Tibial nerve (tissue), 4 donors: ENCODE measurements around the gene METAP1D. TPM values are rescaled to one million over a fixed set of nuclear protein-coding genes. Genes with fewer than 3 reads are reported as not detected.

Experiments used
- DNase-seq, 2 donors: peaks; one replicate each; pipeline ENCODE4 v3.0.0-alpha.2; 2019; ENCODE audit warnings: low spot score in 2 of 2
- H3K27ac ChIP-seq, 4 donors: fragments of 200-600 bp; sonication (generic) in 3 of 4; one replicate each; pipeline ENCODE4 v1.5.1; 2017 to 2019; ENCODE audit warnings: mild to moderate bottlenecking in 1 of 4
- H3K27me3 ChIP-seq, 2 donors: fragments of 200-600 bp; sonication (generic) in 1 of 2; one replicate each; pipeline versions ENCODE4 v1.5.1 to v1.6.0; 2017 to 2019
- H3K36me3 ChIP-seq, 3 donors: fragments of 200-600 bp; sonication (generic); one replicate each; pipeline ENCODE4 v1.5.1; 2018 to 2019
- H3K4me1 ChIP-seq, 4 donors: fragments of 200-600 bp; sonication (generic) in 3 of 4; one replicate each; pipeline ENCODE4 v1.5.1; 2017 to 2019
- H3K4me3 ChIP-seq, 4 donors: fragments of 200-600 bp; sonication (generic) in 3 of 4; one replicate each; pipeline ENCODE4 v1.5.1; 2017 to 2019; ENCODE audit warnings: mild to moderate bottlenecking in 1 of 4, moderate library complexity in 1 of 4
- H3K9me3 ChIP-seq, 4 donors: fragments of 200-600 bp; sonication (generic) in 3 of 4; one replicate each; pipeline ENCODE4 v1.5.1; 2017 to 2019
- EP300 ChIP-seq, 2 donors: sonication (generic); formaldehyde crosslinking; IDR thresholded peaks; one replicate each; pipeline ENCODE4 v1.6.1; 2017; ENCODE audit warnings: antibody characterized with exemption in 2 of 2, mild to moderate bottlenecking in 1 of 2
- POLR2A ChIP-seq, 2 donors: fragments of 450-650 bp; IDR thresholded peaks; one replicate each; pipeline ENCODE4 v1.6.1; 2017; ENCODE audit warnings: antibody characterized with exemption in 2 of 2, mild to moderate bottlenecking in 2 of 2, moderate library complexity in 2 of 2
- WGBS, 2 donors: methylation state at CpG; one replicate each; pipeline ENCODE4 v1.1.5; 2018; 5-methylcytosine and 5-hydroxymethylcytosine counted together
- total RNA-seq, 4 donors: library from RNA; depleted of rRNA; stranded (reverse); fragments of >200 nt; gene quantifications; one replicate each; pipeline ENCODE4 v1.1.0, GENCODE V29; 2016
- TF ChIP-seq, protein P1 (sequence below), 5 experiments: fragments of 200-600 bp in 3 of 5; fragments of 450-650 bp in 2 of 5; sonication (generic) in 3 of 5; IDR thresholded peaks; one replicate each; pipeline ENCODE4 v1.5.1; 2016 to 2019; ENCODE audit warnings: antibody characterized with exemption in 5 of 5, mild to moderate bottlenecking in 3 of 5, moderate library complexity in 2 of 5

The METAP1D gene
- total RNA-seq, 4 donors from 2014 or later, result 9.4 to 28.4 (median 14.7) TPM

DNA sequence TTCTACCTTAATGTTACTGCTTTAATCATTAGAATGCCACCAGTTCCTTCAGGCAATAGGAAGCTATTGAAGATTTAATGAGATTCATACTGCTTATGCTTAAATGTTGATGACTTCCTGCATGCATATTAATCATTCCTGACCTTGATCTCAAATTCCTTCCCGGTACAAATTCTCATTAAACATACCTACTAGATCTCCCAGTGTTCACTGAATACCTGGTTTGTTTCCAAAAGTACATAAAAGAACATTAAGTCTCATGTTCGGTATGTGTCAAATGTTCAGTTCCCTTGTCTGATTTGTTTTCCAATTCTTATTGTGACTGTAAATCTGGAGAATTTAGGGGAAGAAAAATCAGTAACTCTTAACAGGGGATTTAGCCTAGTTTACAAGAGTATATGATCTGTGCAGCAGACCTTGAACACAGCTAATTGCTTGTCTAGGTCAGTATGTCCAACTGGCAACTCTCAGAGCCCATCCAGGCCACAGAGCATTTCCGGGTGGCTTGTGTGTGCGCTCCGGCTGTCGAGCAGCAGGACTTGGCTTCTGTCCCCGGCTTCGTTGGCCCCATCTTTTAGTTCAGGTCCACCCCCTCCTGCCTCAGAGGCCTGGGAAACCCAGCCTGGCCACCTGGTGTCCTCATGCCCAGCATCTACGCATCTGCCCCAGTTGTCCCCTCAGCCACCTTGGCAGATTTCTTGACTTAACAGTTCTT is 13.1 kb downstream of the METAP1D start:
- 57 to 58% methylated on average over 9 of the region's 9 CpGs for WGBS, 2 donors
- no peak overlapping the region for H3K4me3 ChIP-seq
- H3K4me1 ChIP-seq, result no peaks in the 10 kb centered on the region
- H3K27me3 ChIP-seq, result no peaks in the 10 kb centered on the region
- no peaks in the 10 kb centered on the region for H3K36me3 ChIP-seq
- H3K9me3 ChIP-seq, result no peaks in the 10 kb centered on the region
- H3K27ac ChIP-seq, result no peak overlapping the region
- no peak for DNase-seq
- no peak for TF ChIP-seq EP300 (IDR thresholded peaks at IDR 0.05)
- TF ChIP-seq POLR2A (IDR thresholded peaks at IDR 0.05), result no peak
- TF ChIP-seq, protein P1, sequence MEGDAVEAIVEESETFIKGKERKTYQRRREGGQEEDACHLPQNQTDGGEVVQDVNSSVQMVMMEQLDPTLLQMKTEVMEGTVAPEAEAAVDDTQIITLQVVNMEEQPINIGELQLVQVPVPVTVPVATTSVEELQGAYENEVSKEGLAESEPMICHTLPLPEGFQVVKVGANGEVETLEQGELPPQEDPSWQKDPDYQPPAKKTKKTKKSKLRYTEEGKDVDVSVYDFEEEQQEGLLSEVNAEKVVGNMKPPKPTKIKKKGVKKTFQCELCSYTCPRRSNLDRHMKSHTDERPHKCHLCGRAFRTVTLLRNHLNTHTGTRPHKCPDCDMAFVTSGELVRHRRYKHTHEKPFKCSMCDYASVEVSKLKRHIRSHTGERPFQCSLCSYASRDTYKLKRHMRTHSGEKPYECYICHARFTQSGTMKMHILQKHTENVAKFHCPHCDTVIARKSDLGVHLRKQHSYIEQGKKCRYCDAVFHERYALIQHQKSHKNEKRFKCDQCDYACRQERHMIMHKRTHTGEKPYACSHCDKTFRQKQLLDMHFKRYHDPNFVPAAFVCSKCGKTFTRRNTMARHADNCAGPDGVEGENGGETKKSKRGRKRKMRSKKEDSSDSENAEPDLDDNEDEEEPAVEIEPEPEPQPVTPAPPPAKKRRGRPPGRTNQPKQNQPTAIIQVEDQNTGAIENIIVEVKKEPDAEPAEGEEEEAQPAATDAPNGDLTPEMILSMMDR (IDR thresholded peaks at IDR 0.05), result no peak

DNA sequence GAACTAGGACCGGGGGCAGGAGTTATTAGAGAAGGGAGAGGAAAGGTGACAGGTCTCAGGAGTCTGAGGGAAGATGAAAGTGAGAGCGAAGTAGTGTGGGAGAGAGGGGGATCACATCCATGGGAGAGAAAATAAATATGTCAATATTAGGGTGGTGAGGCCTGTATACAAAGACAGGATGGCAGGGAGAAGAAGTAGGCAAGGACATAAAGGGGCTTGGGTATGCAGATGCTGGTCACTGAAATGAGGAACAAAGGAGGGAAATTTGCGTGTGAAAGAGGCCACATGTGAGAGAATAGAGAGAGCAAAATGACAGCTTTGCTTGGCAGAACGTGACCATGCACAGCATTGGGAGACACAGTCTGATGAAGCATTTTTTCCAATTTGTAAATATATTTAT is 13.6 kb downstream of the METAP1D start:
- no peak for DNase-seq

DNA sequence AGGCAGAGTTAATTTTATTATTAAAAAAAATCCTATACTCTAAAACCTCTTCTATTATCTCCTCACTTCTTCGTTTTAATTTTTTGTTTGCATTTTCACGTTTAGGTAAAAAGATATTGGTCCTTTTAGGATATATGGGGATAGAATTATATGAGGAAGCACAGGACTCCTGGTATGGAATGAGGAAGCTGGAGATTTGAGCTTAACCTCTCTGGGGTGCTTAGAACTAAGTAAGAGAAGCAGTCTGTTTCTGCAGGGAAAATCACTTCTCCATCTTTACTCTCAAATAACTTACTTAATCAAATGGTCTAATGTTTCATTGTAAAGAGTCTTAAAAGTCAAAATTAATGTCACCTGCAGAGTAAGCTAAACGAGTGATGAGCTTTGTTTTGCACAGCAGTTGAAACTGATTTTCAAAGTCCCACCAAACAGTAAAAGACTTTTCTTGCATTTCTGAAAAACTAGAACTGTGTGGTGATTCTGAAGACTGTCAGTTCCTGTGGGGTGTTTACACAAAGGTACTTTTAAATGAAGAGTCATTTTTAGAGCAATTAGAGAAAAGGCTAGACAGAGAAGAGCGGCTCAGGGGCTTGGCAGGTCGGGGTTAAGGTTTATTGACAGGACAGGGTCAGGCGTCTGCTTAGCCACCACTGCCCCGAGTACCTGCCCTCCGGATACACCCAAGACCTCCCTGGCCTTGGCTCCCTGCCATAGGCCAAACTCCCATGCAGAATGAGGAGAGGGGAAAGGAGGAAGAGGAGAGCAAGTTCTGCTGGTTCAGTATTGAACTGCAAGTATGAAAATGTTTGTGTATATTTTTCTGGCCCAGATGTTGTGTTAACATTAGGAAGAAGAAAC is 21.6 kb downstream of the METAP1D start:
- WGBS, 2 donors, result 34 to 46% methylated on average over 8 of the region's 8 CpGs
- H3K4me1 ChIP-seq, result peaks cover 0 to 9% (median 0%) of the 10 kb centered on the region in 4 donors

More for the DNA sequence above, 13.6 kb downstream of the METAP1D start:
- 65 to 75% methylated on average over 4 of the region's 4 CpGs for WGBS, 2 donors
- no peaks in the 10 kb centered on the region for H3K27me3 ChIP-seq
- H3K4me1 ChIP-seq, result no peaks in the 10 kb centered on the region
- TF ChIP-seq EP300 (IDR thresholded peaks at IDR 0.05), result no peak
- TF ChIP-seq POLR2A (IDR thresholded peaks at IDR 0.05), result no peak
- TF ChIP-seq, protein P1 (IDR thresholded peaks at IDR 0.05), result no peak
- H3K4me3 ChIP-seq, result no peak overlapping the region
- H3K36me3 ChIP-seq, result no peaks in the 10 kb centered on the region
- no peak overlapping the region for H3K27ac ChIP-seq
- H3K9me3 ChIP-seq, result no peaks in the 10 kb centered on the region

DNA sequence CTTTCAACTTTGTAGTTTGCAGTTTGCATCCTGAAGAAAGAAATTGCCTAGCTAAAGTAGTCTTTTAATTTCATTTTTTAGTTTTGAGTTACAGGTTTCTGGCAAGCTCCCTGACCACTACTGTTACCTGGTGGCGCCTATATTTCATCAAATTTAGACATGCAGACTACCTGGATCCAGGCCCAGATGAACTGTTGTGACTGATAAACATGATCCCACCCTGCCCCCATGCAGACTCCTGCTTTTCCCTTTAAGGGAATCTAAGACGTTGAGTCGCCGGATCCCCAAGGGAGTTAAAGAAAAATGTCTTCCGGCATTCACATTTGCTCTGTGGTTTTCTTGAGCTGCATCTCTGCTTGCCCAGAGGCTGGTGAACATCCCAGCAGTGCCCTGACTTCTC is 22.2 kb downstream of the METAP1D start:
- TF ChIP-seq, protein P1 (IDR thresholded peaks at IDR 0.05), result no peak
- TF ChIP-seq POLR2A (IDR thresholded peaks at IDR 0.05), result no peak
- TF ChIP-seq EP300 (IDR thresholded peaks at IDR 0.05), result no peak
- no peaks in the 10 kb centered on the region for H3K9me3 ChIP-seq
- H3K27ac ChIP-seq, result no peak overlapping the region
- 35 to 45% methylated on average over 5 of the region's 5 CpGs for WGBS, 2 donors
- H3K27me3 ChIP-seq, result no peaks in the 10 kb centered on the region
- peaks cover 0 to 9% (median 0%) of the 10 kb centered on the region in 4 donors for H3K4me1 ChIP-seq
- H3K36me3 ChIP-seq, result no peaks in the 10 kb centered on the region
- H3K4me3 ChIP-seq, result no peak overlapping the region
- no peak for DNase-seq

More for the DNA sequence above, 21.6 kb downstream of the METAP1D start:
- H3K27ac ChIP-seq, result no peak overlapping the region
- DNase-seq, result no peak
- no peak overlapping the region for H3K4me3 ChIP-seq
- no peaks in the 10 kb centered on the region for H3K9me3 ChIP-seq
- H3K27me3 ChIP-seq, result no peaks in the 10 kb centered on the region
- TF ChIP-seq, protein P1 (IDR thresholded peaks at IDR 0.05), result no peak
- no peak for TF ChIP-seq EP300 (IDR thresholded peaks at IDR 0.05)
- no peak for TF ChIP-seq POLR2A (IDR thresholded peaks at IDR 0.05)
- no peaks in the 10 kb centered on the region for H3K36me3 ChIP-seq

DNA sequence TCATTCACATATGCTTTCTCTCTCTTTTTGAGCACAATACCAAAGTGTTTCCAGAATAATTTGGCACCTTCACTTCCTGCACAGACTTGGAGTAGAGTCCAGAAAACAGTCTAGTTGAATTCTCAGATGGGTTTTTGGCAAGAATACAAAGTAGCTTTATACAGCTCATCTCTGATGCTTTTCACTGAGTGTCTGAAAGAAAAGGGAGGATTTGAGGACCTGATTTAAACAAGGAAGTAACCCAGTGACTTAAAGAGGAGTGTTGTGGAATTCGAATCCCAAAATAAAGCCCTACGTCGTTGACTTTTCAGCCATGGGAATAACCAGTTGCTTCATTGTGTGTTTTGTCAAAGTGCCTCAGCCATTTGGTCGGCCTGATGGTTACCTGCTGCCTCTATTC is 31.8 kb downstream of the METAP1D start:
- 50 to 53% methylated on average over 4 of the region's 4 CpGs for WGBS, 2 donors
- Histone ChIP-seq H3K27ac (no peak overlapping the region), H3K4me1 (no peaks in the 10 kb centered on the region), H3K4me3 (no peak overlapping the region), H3K36me3 (no peaks in the 10 kb centered on the region), H3K9me3 (no peaks in the 10 kb centered on the region), H3K27me3 (no peaks in the 10 kb centered on the region)
- no peak for TF ChIP-seq POLR2A (IDR thresholded peaks at IDR 0.05)
- no peak for TF ChIP-seq EP300 (IDR thresholded peaks at IDR 0.05)
- TF ChIP-seq, protein P1 (IDR thresholded peaks at IDR 0.05), result no peak
- DNase-seq, result no peak
